Retinal pigment epithelial cell (primary cell): ENCODE data around the gene ASIC2.

Source experiments
- DNase-seq: peaks from one replicate; pipeline ENCODE4 v3.0.0-alpha.2; 2010; ENCODE audit warnings: low read depth
- H3K4me3 ChIP-seq: 2 replicates; pipeline ENCODE4 v1.5.1; 2011; ENCODE audit warnings: mild to moderate bottlenecking, low read length, control low read depth, moderate library complexity
- CTCF ChIP-seq: conservative IDR thresholded peaks from 2 replicates; pipeline ENCODE4 v1.5.1; 2011; ENCODE audit warnings: low read depth, low read length, control low read depth, inconsistent platforms

ASIC2 gene

DNA sequence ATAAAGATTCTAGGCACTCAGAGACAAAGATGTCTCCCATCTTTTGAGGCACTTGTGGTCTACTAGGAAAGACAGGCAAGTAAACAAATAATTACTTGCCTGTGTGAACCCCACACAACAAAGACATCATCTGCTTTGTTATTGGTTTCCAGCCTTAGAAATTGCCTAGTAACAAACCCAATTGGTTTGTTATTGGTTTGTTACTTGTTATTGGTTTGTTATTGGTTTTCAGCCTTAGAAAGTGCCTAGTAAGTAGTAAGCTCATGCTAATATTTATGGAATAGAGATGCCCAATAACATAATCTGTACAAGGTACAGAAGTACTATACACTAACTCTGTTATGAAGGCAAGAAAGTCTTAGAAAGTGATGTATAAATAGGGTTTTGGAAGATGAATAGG is 67.1 kb downstream of the ASIC2 start:
- no peak for TF ChIP-seq CTCF
- no peak for DNase-seq
- H3K4me3 ChIP-seq, result no peak overlapping the region

GRCh38 chr17:33225509-33225908 is 67.6 kb downstream of the ASIC2 start:
- TF ChIP-seq CTCF, result no peak
- H3K4me3 ChIP-seq, result no peak overlapping the region
- no peak for DNase-seq

DNA sequence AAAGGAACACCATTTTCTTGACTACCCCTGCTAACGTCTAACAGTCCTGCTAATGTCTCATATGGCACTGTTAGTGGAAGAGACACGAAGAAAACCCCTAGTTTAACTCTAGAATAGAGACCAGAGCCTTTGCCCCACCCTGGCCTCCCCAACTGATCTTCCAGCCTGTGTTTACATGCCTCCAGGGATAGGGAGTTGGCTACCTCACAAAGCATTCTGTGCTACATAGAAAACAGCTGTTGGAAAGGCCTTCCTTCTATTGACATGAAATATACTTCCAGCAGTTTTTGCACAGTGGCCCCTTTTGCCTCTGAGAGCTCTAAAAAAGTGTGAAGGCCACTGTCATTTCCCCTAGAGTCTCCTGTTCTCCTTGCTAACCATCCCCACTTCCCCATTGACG is 73.1 kb downstream of the ASIC2 start:
- no peak for DNase-seq
- TF ChIP-seq CTCF, result no peak
- H3K4me3 ChIP-seq, result no peak overlapping the region

- H3K4me3 ChIP-seq, result no peak overlapping the region
- no peak for DNase-seq
- no peak for TF ChIP-seq CTCF
These were observed 74.1 kb downstream of the ASIC2 start for GRCh38 chr17:33218698-33219601.

DNA sequence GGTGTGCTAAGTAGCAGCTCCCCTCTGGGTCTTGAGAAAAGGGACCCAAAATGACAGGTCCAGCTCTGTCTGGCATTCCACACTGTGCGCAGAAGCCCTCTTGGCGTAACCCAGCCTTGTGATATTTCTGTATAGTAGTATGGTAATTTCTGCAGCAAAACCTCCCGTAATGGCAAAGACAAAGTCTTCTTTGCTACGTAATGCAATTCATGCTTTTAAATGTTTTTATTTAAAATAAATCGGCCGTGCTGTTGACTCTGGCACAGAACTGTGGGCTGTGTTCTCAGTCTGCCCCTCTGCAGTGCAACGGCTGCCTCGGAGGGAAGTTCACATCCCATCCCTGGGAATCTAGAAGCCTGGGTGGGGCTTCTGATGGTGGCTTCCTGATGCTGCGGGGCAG is 75.2 kb downstream of the ASIC2 start:
- DNase-seq, result no peak
- no peak for TF ChIP-seq CTCF
- H3K4me3 ChIP-seq, result no peak overlapping the region

GRCh38 chr17:33214996-33215395 is 78.1 kb downstream of the ASIC2 start:
- no peak for TF ChIP-seq CTCF
- no peak for DNase-seq
- no peak overlapping the region for H3K4me3 ChIP-seq

DNA sequence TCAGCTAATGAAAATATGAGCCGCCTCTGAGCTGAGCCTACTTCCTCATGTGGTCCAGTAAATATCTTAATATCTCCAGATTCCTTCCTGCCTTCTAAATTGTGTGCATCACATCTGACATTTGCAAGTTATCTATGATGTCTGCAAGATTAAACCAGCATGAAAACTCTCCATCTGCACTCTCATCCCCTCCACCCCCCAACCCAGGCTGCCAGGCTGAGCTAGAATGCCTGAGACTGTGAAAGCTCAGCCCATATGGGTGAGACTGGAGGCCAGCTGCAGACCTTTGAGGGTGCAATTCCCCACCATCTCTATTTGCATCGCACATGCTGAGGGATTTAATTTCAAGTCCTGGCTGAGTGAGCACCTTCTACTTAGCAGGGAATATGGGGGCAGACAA is 82.8 kb downstream of the ASIC2 start:
- no peak for DNase-seq
- H3K4me3 ChIP-seq, result no peak overlapping the region
- no peak for TF ChIP-seq CTCF
